Right cardiac atrium (tissue), 5 donors: ENCODE measurements around the gene ACOX1. TPM values are rescaled to one million over a fixed set of nuclear protein-coding genes. Genes with fewer than 3 reads are reported as not detected.

ENCODE experiments used
- ATAC-seq, 2 donors: fragments of 200-7000 bp; cut with Tn5 transposase; one replicate each; pipeline versions ENCODE4 v1.8.0 to v1.9.1; 2020; ENCODE audit warnings: moderate library complexity in 2 of 2, mild to moderate bottlenecking in 1 of 2
- DNase-seq, 3 donors: peaks; one replicate each; pipeline ENCODE4 v3.0.0-alpha.2; 2020
- H3K27ac ChIP-seq: one replicate; pipeline ENCODE4 v1.5.1; 2013; ENCODE audit warnings: mild to moderate bottlenecking, low read length, control low read depth, moderate library complexity
- H3K27me3 ChIP-seq: one replicate; pipeline ENCODE4 v1.6.1; 2013; ENCODE audit not compliant: control insufficient read depth, insufficient read depth
- H3K4me1 ChIP-seq: one replicate; pipeline ENCODE4 v1.6.1; 2013; ENCODE audit warnings: low read length; ENCODE audit not compliant: control insufficient read depth, insufficient read depth
- H3K4me3 ChIP-seq: one replicate; pipeline ENCODE4 v1.5.1; 2013; ENCODE audit warnings: low read length, control low read depth
- H3K9me3 ChIP-seq: one replicate; pipeline ENCODE4 v1.6.1; 2013; ENCODE audit warnings: low read length; ENCODE audit not compliant: control insufficient read depth
- WGBS: extraction: QIAGEN DNeasy Blood & Tissue Kit; methylation state at CpG from one replicate; pipeline ENCODE4 v1.1.7; 2013; 5-methylcytosine and 5-hydroxymethylcytosine counted together
- intact Hi-C, 4 donors: fragments of 100-400 bp; cut with DNase I; formaldehyde crosslinking; loops; one replicate each; pipeline versions ENCODE4 v1.11.0 to v1.14.0; 2022 to 2023
- polyA plus RNA-seq: library from polyadenylated mRNA; stranded (reverse); fragments of 200-250 nt; gene quantifications from one replicate; pipeline ENCODE4 v1.2.3, GENCODE V29; 2013
- total RNA-seq, 4 donors: library from RNA; stranded (reverse); fragmentation: NEBNext Ultra II Directional; extraction: Animal tissue kit (Norgen Biotek cat#: 25700); gene quantifications; one replicate each; pipeline ENCODE4 v1.2.1, GENCODE V29; 2021
- donor health status: healthy with polysubstance abuse.
- donor health status: DM: no; HTN: yes; CAD: no.
- donor health status: DM: no; HTN: no; CAD: no.
- donor health status: DM: no; HTN: yes; CAD: no; lungs with severe emphysema.
- donor health status: DM: yes; HTN: yes; CAD: no.

Gene ACOX1
- total and polyA plus RNA-seq, 5 donors = 18.7 to 67.5 (median 59.9) TPM

- peak in 1 of 2 donors; percentile 45 for ATAC-seq
- no peak for DNase-seq
- WGBS = 45% methylated on average over 8 of the region's 8 CpGs
Measured at GRCh38 chr17:75959051-75959838, 19.7 kb downstream of the ACOX1 start.

GRCh38 chr17:75950855-75951554, 28.0 kb downstream of the ACOX1 start:
- intact Hi-C loops = no loop called here
- H3K9me3 ChIP-seq = no peaks in the 10 kb centered on the region
- no peaks in the 10 kb centered on the region for H3K27me3 ChIP-seq
- H3K4me1 ChIP-seq = no peaks in the 10 kb centered on the region
- ATAC-seq = no peak
- 86% methylated on average over 8 of the region's 8 CpGs for WGBS
- DNase-seq = no peak
- no peak overlapping the region for H3K4me3 ChIP-seq
- H3K27ac ChIP-seq = no peak overlapping the region

More at GRCh38 chr17:75959051-75959838, 19.7 kb downstream of the ACOX1 start:
- H3K27ac ChIP-seq = peak overlapping the region; percentile 58
- H3K4me3 ChIP-seq = no peak overlapping the region
- H3K4me1 ChIP-seq = peaks cover 1% of the 10 kb centered on the region
- H3K27me3 ChIP-seq = no peaks in the 10 kb centered on the region
- intact Hi-C loops = no loop called here
- H3K9me3 ChIP-seq = no peaks in the 10 kb centered on the region

GRCh38 chr17:75950421-75950820, 28.5 kb downstream of the ACOX1 start:
- no peak for DNase-seq
- ATAC-seq = no peak
- Histone ChIP-seq H3K27ac (no peak overlapping the region), H3K4me3 (no peak overlapping the region), H3K27me3 (no peaks in the 10 kb centered on the region), H3K9me3 (no peaks in the 10 kb centered on the region), H3K4me1 (no peaks in the 10 kb centered on the region)
- intact Hi-C loops = no loop called here
- 94% methylated on average over 6 of the region's 6 CpGs for WGBS

- WGBS = 57% methylated on average over 2 of the region's 2 CpGs
- ATAC-seq = no peak
Measured at GRCh38 chr17:75945211-75945610, 33.8 kb downstream of the ACOX1 start.

GRCh38 chr17:75943491-75943890, 35.5 kb downstream of the ACOX1 start:
- Histone ChIP-seq H3K9me3 (no peaks in the 10 kb centered on the region), H3K4me3 (no peak overlapping the region), H3K27me3 (no peaks in the 10 kb centered on the region), H3K4me1 (no peaks in the 10 kb centered on the region), H3K27ac (no peak overlapping the region)
- ATAC-seq (no peak), DNase-seq (no peak)
- WGBS = 73% methylated on average over 1 of the region's 1 CpG
- intact Hi-C loops = loop anchor here in 1 of 4 donors (10.0 kb wide), 1 partner anchor 51 kb away; no protein-coding TSS in a partner anchor

More at GRCh38 chr17:75945211-75945610, 33.8 kb downstream of the ACOX1 start:
- Histone ChIP-seq H3K9me3 (no peaks in the 10 kb centered on the region), H3K4me3 (no peak overlapping the region), H3K27me3 (no peaks in the 10 kb centered on the region), H3K27ac (no peak overlapping the region), H3K4me1 (no peaks in the 10 kb centered on the region)
- no peak for DNase-seq
- intact Hi-C loops = loop anchor here in 1 of 4 donors (10.0 kb wide), 1 partner anchor 50 kb away; no protein-coding TSS in a partner anchor

- intact Hi-C loops = loop anchor here in 1 of 4 donors (10.0 kb wide), 1 partner anchor 52 kb away; no protein-coding TSS in a partner anchor
- no peak for ATAC-seq
- 87% methylated on average over 4 of the region's 4 CpGs for WGBS
Measured at GRCh38 chr17:75942473-75942872, 36.5 kb downstream of the ACOX1 start.

GRCh38 chr17:75941442-75941819, 37.5 kb downstream of the ACOX1 start:
- H3K9me3 ChIP-seq = no peaks in the 10 kb centered on the region
- DNase-seq = peak in 1 of 3 donors; percentile 66
- H3K4me3 ChIP-seq = no peak overlapping the region
- peak in 1 of 2 donors; percentile 11 for ATAC-seq
- H3K27me3 ChIP-seq = no peaks in the 10 kb centered on the region
- intact Hi-C loops = loop anchor here in 1 of 4 donors (10.0 kb wide), 1 partner anchor 53 kb away; no protein-coding TSS in a partner anchor
- 38% methylated on average over 6 of the region's 6 CpGs for WGBS
- H3K27ac ChIP-seq = no peak overlapping the region
- no peaks in the 10 kb centered on the region for H3K4me1 ChIP-seq

More at GRCh38 chr17:75942473-75942872, 36.5 kb downstream of the ACOX1 start:
- no peaks in the 10 kb centered on the region for H3K27me3 ChIP-seq
- H3K4me3 ChIP-seq = no peak overlapping the region
- H3K27ac ChIP-seq = no peak overlapping the region
- H3K4me1 ChIP-seq = no peaks in the 10 kb centered on the region
- DNase-seq = no peak
- no peaks in the 10 kb centered on the region for H3K9me3 ChIP-seq

- ATAC-seq (peak; percentile 99), DNase-seq (peak; percentile 96 to 98 (median 98))
- intact Hi-C loops = loop anchor here in 1 of 4 donors (10.0 kb wide), 1 partner anchor 54 kb away; no protein-coding TSS in a partner anchor
- under 1% methylated on average over 63 of the region's 63 CpGs for WGBS
- no peaks in the 10 kb centered on the region for H3K4me1 ChIP-seq
- H3K27me3 ChIP-seq = no peaks in the 10 kb centered on the region
- H3K27ac ChIP-seq = peak within 1 kb of the TSS; percentile 23
- H3K4me3 ChIP-seq = peak within 1 kb of the TSS; percentile 64
- H3K9me3 ChIP-seq = no peaks in the 10 kb centered on the region
Measured at GRCh38 chr17:75940727-75941441, 38.1 kb downstream of the ACOX1 start, which contains the start of gene FBF1. FBF1 (minus strand) TSS chr17:75941042; CDS start chr17:75938149, 2,893 bp downstream.

GRCh38 chr17:75937652-75938051, 41.3 kb downstream of the ACOX1 start:
- 79% methylated on average over 13 of the region's 13 CpGs for WGBS
- Histone ChIP-seq H3K27me3 (no peaks in the 10 kb centered on the region), H3K9me3 (no peaks in the 10 kb centered on the region), H3K4me3 (no peak overlapping the region), H3K27ac (no peak overlapping the region), H3K4me1 (no peaks in the 10 kb centered on the region)
- intact Hi-C loops = no loop called here
- no peak for ATAC-seq
- no peak for DNase-seq

GRCh38 chr17:75933808-75934207, 45.2 kb downstream of the ACOX1 start:
- intact Hi-C loops = no loop called here
- H3K27me3 ChIP-seq = no peaks in the 10 kb centered on the region
- no peak for ATAC-seq
- 80% methylated on average over 4 of the region's 4 CpGs for WGBS
- H3K27ac ChIP-seq = no peak overlapping the region
- no peaks in the 10 kb centered on the region for H3K9me3 ChIP-seq
- H3K4me1 ChIP-seq = no peaks in the 10 kb centered on the region
- DNase-seq = no peak
- H3K4me3 ChIP-seq = no peak overlapping the region
